ENCODE data around the gene RAB5B.

DNA sequence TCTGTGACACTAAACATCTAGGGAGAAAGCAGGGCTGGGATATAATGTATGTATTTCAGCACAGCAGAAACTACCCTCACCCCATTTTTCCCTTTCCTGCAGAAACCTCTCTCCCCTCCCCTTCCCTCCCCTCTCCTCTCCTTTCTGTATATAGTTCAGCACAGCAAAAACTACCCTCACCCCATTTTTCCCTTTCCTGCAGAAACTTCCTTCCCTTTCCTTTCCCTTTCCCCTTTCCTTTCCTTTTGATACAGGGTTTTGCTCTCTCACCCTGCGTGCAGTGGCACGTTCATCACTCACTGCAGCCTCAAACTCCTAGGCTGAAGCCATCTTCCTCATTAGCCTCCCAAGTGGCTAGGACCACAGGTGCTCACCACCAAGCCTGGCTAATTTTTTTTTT is 10.1 kb upstream of the RAB5B start:
- TF ChIP-seq, protein P1, sequence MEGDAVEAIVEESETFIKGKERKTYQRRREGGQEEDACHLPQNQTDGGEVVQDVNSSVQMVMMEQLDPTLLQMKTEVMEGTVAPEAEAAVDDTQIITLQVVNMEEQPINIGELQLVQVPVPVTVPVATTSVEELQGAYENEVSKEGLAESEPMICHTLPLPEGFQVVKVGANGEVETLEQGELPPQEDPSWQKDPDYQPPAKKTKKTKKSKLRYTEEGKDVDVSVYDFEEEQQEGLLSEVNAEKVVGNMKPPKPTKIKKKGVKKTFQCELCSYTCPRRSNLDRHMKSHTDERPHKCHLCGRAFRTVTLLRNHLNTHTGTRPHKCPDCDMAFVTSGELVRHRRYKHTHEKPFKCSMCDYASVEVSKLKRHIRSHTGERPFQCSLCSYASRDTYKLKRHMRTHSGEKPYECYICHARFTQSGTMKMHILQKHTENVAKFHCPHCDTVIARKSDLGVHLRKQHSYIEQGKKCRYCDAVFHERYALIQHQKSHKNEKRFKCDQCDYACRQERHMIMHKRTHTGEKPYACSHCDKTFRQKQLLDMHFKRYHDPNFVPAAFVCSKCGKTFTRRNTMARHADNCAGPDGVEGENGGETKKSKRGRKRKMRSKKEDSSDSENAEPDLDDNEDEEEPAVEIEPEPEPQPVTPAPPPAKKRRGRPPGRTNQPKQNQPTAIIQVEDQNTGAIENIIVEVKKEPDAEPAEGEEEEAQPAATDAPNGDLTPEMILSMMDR (optimal IDR thresholded peaks at IDR 0.05 in 1 of 3, IDR thresholded peaks at IDR 0.05 in 1 of 3, conservative IDR thresholded peaks at IDR 0.05 in 1 of 3; ENCODE audit: extremely low read depth in 1 of 3, insufficient read depth in 2 of 3, low read length in 3 of 3): no peak
- no peak for TF ChIP-seq EZH2 (IDR thresholded peaks at IDR 0.05; ENCODE audit: low read length)

Data from keratinocyte (primary cell).